CD4-positive, alpha-beta memory T cell (primary cell): Measurements from ENCODE around the gene WFDC9. TPM values are rescaled to one million over a fixed set of nuclear protein-coding genes. Genes with fewer than 3 reads are reported as not detected.
"Not testable (repeated sequence)": the region's sequence is repeated elsewhere in the genome, so short reads cannot be mapped to it uniquely, and the experiment has no call there.

Experiments used
- CTCF ChIA-PET: fragments of 350-600 bp; sonication (Branson Sonifier 250); formaldehyde crosslinking; loops from one replicate; lab custom pipeline; 2021; ENCODE audit warnings: inconsistent platforms; ENCODE audit not compliant: partially characterized antibody; lab: Charles Lee
- POLR2A ChIA-PET: fragments of 350-600 bp; sonication (Branson Sonifier 250); formaldehyde crosslinking; loops from one replicate; lab custom pipeline; 2021; ENCODE audit not compliant: partially characterized antibody; lab: Charles Lee
- DNase-seq, 5 donors: peaks; one replicate each; pipeline versions ENCODE4 v3.0.0 to v3.0.0-alpha.2; 2020 to 2022; ENCODE audit warnings: mixed read lengths in 1 of 5
- H3K27ac ChIP-seq: one replicate; pipeline ENCODE4 v1.7.0; 2013; ENCODE audit warnings: low read depth, low read length
- H3K27me3 ChIP-seq: 2 replicates; pipeline ENCODE4 v1.7.0; 2013; ENCODE audit warnings: mild to moderate bottlenecking, low read length, moderate library complexity; ENCODE audit not compliant: insufficient read depth
- H3K36me3 ChIP-seq: 2 replicates; pipeline ENCODE4 v1.7.0; 2013; ENCODE audit warnings: mild to moderate bottlenecking, low read length, moderate library complexity; ENCODE audit not compliant: insufficient read depth
- H3K4me1 ChIP-seq: 2 replicates; pipeline ENCODE4 v1.7.0; 2013; ENCODE audit warnings: mild to moderate bottlenecking, low read length, moderate library complexity; ENCODE audit not compliant: insufficient read depth
- H3K4me3 ChIP-seq, 2 donors: one replicate each; pipeline ENCODE4 v1.7.0; 2013; ENCODE audit warnings: low read length in 2 of 2, mild to moderate bottlenecking in 1 of 2
- H3K9me3 ChIP-seq, 2 donors: one replicate each; pipeline ENCODE4 v1.7.0; 2013; ENCODE audit warnings: low read length in 2 of 2, control low read depth in 1 of 2; ENCODE audit not compliant: control insufficient read depth in 1 of 2
- H3K27ac Mint-ChIP-seq, 7 donors: one replicate each; pipeline ENCODE4 v1.8.0; 2020 to 2021; ENCODE audit warnings: mixed read lengths in 7 of 7, mild to moderate bottlenecking in 6 of 7, inconsistent platforms in 3 of 7, moderate library complexity in 3 of 7
- H3K27me3 Mint-ChIP-seq, 2 donors: one replicate each; pipeline ENCODE4 v1.8.0; 2020 to 2021; ENCODE audit warnings: mixed read lengths in 2 of 2
- H3K36me3 Mint-ChIP-seq, 2 donors: one replicate each; pipeline ENCODE4 v1.8.0; 2020 to 2021; ENCODE audit warnings: mixed read lengths in 2 of 2, inconsistent platforms in 1 of 2, mild to moderate bottlenecking in 1 of 2
- H3K4me1 Mint-ChIP-seq, 4 donors: one replicate each; pipeline ENCODE4 v1.8.0; 2020 to 2021; ENCODE audit warnings: mixed read lengths in 4 of 4, mild to moderate bottlenecking in 1 of 4
- H3K4me3 Mint-ChIP-seq, 8 donors: one replicate each; pipeline ENCODE4 v1.8.0; 2020 to 2021; ENCODE audit warnings: mixed read lengths in 8 of 8, mild to moderate bottlenecking in 7 of 8, moderate library complexity in 6 of 8, inconsistent platforms in 3 of 8
- H3K9me3 Mint-ChIP-seq, 8 donors: one replicate each; pipeline ENCODE4 v1.8.0; 2020 to 2021; ENCODE audit warnings: mixed read lengths in 8 of 8, mild to moderate bottlenecking in 5 of 8, inconsistent platforms in 3 of 8, moderate library complexity in 1 of 8
- intact Hi-C: fragments of 100-400 bp; cut with micrococcal nuclease; formaldehyde crosslinking; loops from one replicate; pipeline ENCODE4 v1.15.1; 2023
- polyA plus RNA-seq, 2 donors: library from polyadenylated mRNA; unstranded; fragments of 300-500 nt; fragmentation: Illumina TruSeq; gene quantifications; one replicate each; pipeline ENCODE4 v1.2.3, GENCODE V29; 2021
- total RNA-seq, 2 experiments: library from RNA; stranded (reverse); gene quantifications; one replicate each; pipeline ENCODE4 v1.2.3, GENCODE V29; 2021

The WFDC9 gene
- total and polyA plus RNA-seq, 4 experiments from 2014 or later = not detected

- Mint-ChIP-seq H3K4me1 (no peaks in the 10 kb centered on the region), H3K4me3 (no peak overlapping the region), H3K27me3 (peaks cover 24 to 26% of the 10 kb centered on the region in 2 donors), H3K36me3 (no peaks in the 10 kb centered on the region), H3K27ac (no peak overlapping the region), H3K9me3 (peaks cover 0 to 6% (median 0%) of the 10 kb centered on the region in 8 donors)
- Histone ChIP-seq H3K27ac (no peak overlapping the region), H3K27me3 (no peaks in the 10 kb centered on the region), H3K4me3 (no peak overlapping the region), H3K4me1 (no peaks in the 10 kb centered on the region), H3K36me3 (no peaks in the 10 kb centered on the region), H3K9me3 (no peaks in the 10 kb centered on the region)
- CTCF ChIA-PET = no interaction called here
- intact Hi-C loops = no loop called here
- POLR2A ChIA-PET = no interaction called here
- DNase-seq = no peak
Observed at GRCh38 chr20:45595235-45595634, 35.8 kb downstream of the WFDC9 start.

DNA sequence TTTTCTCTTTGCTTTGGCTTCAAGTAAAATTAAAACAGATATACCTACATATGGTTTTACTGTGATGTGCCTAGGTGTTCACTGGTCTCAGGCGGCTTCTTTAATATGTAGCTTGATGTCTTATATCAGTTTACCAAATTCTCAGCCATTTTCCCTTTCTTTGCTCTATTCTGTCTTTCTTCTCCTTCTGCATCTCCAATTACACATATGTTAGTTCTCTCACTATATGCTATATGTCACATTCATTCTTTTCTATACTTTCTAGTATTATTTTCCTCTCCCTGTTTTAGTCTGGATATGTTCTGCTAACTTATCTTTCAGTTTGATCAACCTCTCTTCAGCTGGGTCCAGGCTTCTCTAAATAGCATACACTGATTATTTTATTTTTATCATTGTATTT lies 37.6 kb downstream of the WFDC9 start:
- DNase-seq = no peak
- Mint-ChIP-seq H3K27me3 (peaks cover 31% of the 10 kb centered on the region in 2 donors), H3K9me3 (peaks cover 0 to 6% (median 0%) of the 10 kb centered on the region in 8 donors), H3K27ac (no peak overlapping the region), H3K4me3 (peak overlapping the region in 1 of 8 donors; percentile 2), H3K4me1 (no peaks in the 10 kb centered on the region), H3K36me3 (no peaks in the 10 kb centered on the region)
- ChIA-PET CTCF (interaction anchor here (1.3 kb wide), 1 partner anchor 177 kb away, joined by 5 read pairs; no protein-coding TSS in a partner anchor), POLR2A (no interaction called here)
- no peaks in the 10 kb centered on the region for H3K4me1 ChIP-seq
- no peak overlapping the region for H3K4me3 ChIP-seq
- H3K27me3 ChIP-seq = no peaks in the 10 kb centered on the region
- no peak overlapping the region for H3K27ac ChIP-seq
- intact Hi-C loops = no loop called here
- no peaks in the 10 kb centered on the region for H3K9me3 ChIP-seq
- H3K36me3 ChIP-seq = no peaks in the 10 kb centered on the region

GRCh38 chr20:45592574-45593189 lies 38.4 kb downstream of the WFDC9 start:
- CTCF ChIA-PET = interaction anchor here (0.9 to 1.3 kb wide), 2 partner anchors 178 kb away, joined by 3 to 5 read pairs; no protein-coding TSS in a partner anchor
- DNase-seq = peak in 4 of 5 donors; percentile 0 to 22 (median 20)
- Mint-ChIP-seq H3K9me3 (peaks cover 0 to 5% (median 0%) of the 10 kb centered on the region in 8 donors), H3K27me3 (peaks cover 30 to 32% of the 10 kb centered on the region in 2 donors), H3K4me1 (no peaks in the 10 kb centered on the region), H3K4me3 (no peak overlapping the region), H3K36me3 (no peaks in the 10 kb centered on the region), H3K27ac (no peak overlapping the region)
- Histone ChIP-seq H3K27ac (no peak overlapping the region), H3K27me3 (no peaks in the 10 kb centered on the region), H3K4me1 (no peaks in the 10 kb centered on the region), H3K36me3 (no peaks in the 10 kb centered on the region), H3K4me3 (no peak overlapping the region), H3K9me3 (no peaks in the 10 kb centered on the region)
- POLR2A ChIA-PET = no interaction called here
- intact Hi-C loops = loop anchor here (1.0 kb wide), 1 partner anchor 179 kb away; no protein-coding TSS in a partner anchor

- Histone ChIP-seq H3K27ac (no peak overlapping the region), H3K27me3 (no peaks in the 10 kb centered on the region), H3K9me3 (no peaks in the 10 kb centered on the region), H3K4me1 (no peaks in the 10 kb centered on the region), H3K4me3 (no peak overlapping the region), H3K36me3 (no peaks in the 10 kb centered on the region)
- no peaks in the 10 kb centered on the region for H3K4me1 Mint-ChIP-seq
- intact Hi-C loops = no loop called here
- ChIA-PET POLR2A (no interaction called here), CTCF (no interaction called here)
- no peak for DNase-seq
- H3K27me3 Mint-ChIP-seq = peaks cover 22 to 24% of the 10 kb centered on the region in 2 donors
- no peak overlapping the region for H3K27ac Mint-ChIP-seq
- H3K36me3 Mint-ChIP-seq = no peaks in the 10 kb centered on the region
- peaks cover 0 to 4% (median 0%) of the 10 kb centered on the region in 8 donors for H3K9me3 Mint-ChIP-seq
- H3K4me3 Mint-ChIP-seq = no peak overlapping the region
Observed at GRCh38 chr20:45589725-45590124, 41.4 kb downstream of the WFDC9 start.

DNA sequence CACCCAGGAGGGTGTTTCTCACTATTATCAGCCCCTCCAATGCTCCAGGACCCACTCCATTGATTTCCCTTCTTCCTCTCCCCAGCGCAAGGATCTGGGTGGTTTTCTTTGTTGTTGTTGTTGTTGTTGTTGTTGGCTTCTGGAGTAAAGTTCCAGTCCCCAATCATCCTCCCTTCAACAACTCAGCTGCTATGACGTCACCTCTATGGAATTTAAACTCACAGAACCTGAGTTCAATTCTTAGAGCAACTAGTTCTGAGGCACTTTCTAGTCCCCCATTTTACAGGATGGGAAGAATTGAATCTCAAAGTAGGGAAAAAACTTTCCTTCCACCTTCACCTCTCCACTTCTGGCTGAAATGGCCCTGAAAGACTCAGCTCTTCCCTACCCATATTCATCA lies 42.3 kb downstream of the WFDC9 start:
- no peaks in the 10 kb centered on the region for H3K4me1 Mint-ChIP-seq
- no peaks in the 10 kb centered on the region for H3K27me3 ChIP-seq
- no peaks in the 10 kb centered on the region for H3K4me1 ChIP-seq
- H3K9me3 ChIP-seq = no peaks in the 10 kb centered on the region
- ChIA-PET CTCF (no interaction called here), POLR2A (no interaction called here)
- peaks cover 0 to 3% (median 0%) of the 10 kb centered on the region in 8 donors for H3K9me3 Mint-ChIP-seq
- no peak overlapping the region for H3K4me3 ChIP-seq
- intact Hi-C loops = no loop called here
- H3K27ac ChIP-seq = no peak overlapping the region
- H3K36me3 ChIP-seq = no peaks in the 10 kb centered on the region
- H3K27me3 Mint-ChIP-seq = peaks cover 19 to 20% of the 10 kb centered on the region in 2 donors
- no peak overlapping the region for H3K27ac Mint-ChIP-seq
- no peak overlapping the region for H3K4me3 Mint-ChIP-seq
- no peaks in the 10 kb centered on the region for H3K36me3 Mint-ChIP-seq
- DNase-seq = no peak

- H3K4me1 ChIP-seq, H3K4me1 Mint-ChIP-seq, H3K36me3 ChIP-seq, H3K27me3 ChIP-seq, H3K9me3 Mint-ChIP-seq, H3K4me3 Mint-ChIP-seq, H3K9me3 ChIP-seq, H3K36me3 Mint-ChIP-seq, H3K27ac Mint-ChIP-seq, POLR2A ChIA-PET, DNase-seq, H3K27ac ChIP-seq, H3K4me3 ChIP-seq, intact Hi-C loops: not testable (repeated sequence)
- H3K27me3 Mint-ChIP-seq = peaks cover 18 to 22% of the 10 kb centered on the region in 2 donors
- CTCF ChIA-PET = interaction anchor here (1.1 kb wide), 1 partner anchor 238 kb away, joined by 3 read pairs; the partner anchor contains the start of gene SDC4
Observed at GRCh38 chr20:45585986-45586385, 45.1 kb downstream of the WFDC9 start.

DNA sequence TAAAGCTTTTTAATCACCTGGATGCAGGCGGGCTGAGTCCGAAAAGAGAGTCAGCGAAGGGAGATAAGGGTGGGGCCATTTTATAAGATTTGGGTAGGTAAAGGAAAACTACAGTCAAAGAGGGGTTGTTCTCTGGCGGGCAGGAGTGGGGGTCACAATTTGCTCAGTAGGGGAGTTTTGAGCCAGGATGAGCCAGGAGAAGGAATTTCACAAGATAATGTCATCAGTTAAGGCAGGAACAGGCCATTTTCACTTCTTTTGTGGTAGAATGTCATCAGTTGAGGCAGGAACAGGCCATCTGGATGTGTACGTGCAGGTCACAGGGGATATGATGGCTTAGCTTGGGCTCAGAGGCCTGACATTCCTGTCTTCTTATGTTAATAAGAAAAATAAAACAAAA lies 46.8 kb downstream of the WFDC9 start:
- H3K27me3 Mint-ChIP-seq = peaks cover 20 to 24% of the 10 kb centered on the region in 2 donors
- H3K4me1 ChIP-seq, H3K36me3 Mint-ChIP-seq, DNase-seq, H3K27ac ChIP-seq, H3K9me3 Mint-ChIP-seq, H3K4me1 Mint-ChIP-seq, intact Hi-C loops, H3K4me3 Mint-ChIP-seq, H3K4me3 ChIP-seq, CTCF ChIA-PET, POLR2A ChIA-PET, H3K36me3 ChIP-seq, H3K9me3 ChIP-seq, H3K27me3 ChIP-seq, H3K27ac Mint-ChIP-seq: not testable (repeated sequence)
